Measurements from ENCODE around the gene CSDE1.

CSDE1 gene

GRCh38 chr1:114691061-114691460 is 66.7 kb downstream of the CSDE1 start:
- H3K4me3 ChIP-seq (replicated peaks; ENCODE audit: low read depth, low read length), result no peak overlapping the region
- no peak for TF ChIP-seq CTCF (IDR thresholded peaks at IDR 0.05; ENCODE audit: low read length, missing control alignments)
- no peak for DNase-seq (ENCODE audit: low read depth)

- no peak overlapping the region for H3K4me3 ChIP-seq (replicated peaks; ENCODE audit: low read depth, low read length)
Observed at GRCh38 chr1:114690148-114690547, 67.6 kb downstream of the CSDE1 start.

GRCh38 chr1:114688526-114688925 is 69.3 kb downstream of the CSDE1 start:
- no peak for TF ChIP-seq CTCF (IDR thresholded peaks at IDR 0.05; ENCODE audit: low read length, missing control alignments)
- H3K4me3 ChIP-seq (replicated peaks; ENCODE audit: low read depth, low read length), result no peak overlapping the region
- no peak for DNase-seq (ENCODE audit: low read depth)

More at GRCh38 chr1:114690148-114690547, 67.6 kb downstream of the CSDE1 start:
- DNase-seq (ENCODE audit: low read depth), result no peak
- TF ChIP-seq CTCF (IDR thresholded peaks at IDR 0.05; ENCODE audit: low read length, missing control alignments), result no peak

DNA sequence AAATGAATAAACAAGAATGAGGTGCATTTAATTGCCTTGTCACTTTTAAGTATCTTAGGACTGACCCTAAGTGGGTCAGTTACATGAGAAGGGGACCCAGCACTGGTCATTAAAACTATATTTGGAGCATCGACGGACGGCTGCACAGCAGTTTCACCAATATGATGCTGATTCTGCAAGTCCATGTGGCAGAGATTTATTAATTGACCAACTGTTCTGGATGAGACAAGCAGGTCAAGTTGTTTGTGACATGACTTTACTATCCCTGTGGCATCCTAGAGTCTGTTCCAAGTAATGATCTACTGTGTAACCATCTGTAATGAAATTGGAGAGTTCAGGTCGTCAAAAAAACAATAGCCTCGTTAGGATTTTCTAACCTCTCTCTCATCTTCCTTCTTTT is 71.9 kb downstream of the CSDE1 start:
- no peak for TF ChIP-seq CTCF (IDR thresholded peaks at IDR 0.05; ENCODE audit: low read length, missing control alignments)
- no peak overlapping the region for H3K4me3 ChIP-seq (replicated peaks; ENCODE audit: low read depth, low read length)
- DNase-seq (ENCODE audit: low read depth), result no peak

DNA sequence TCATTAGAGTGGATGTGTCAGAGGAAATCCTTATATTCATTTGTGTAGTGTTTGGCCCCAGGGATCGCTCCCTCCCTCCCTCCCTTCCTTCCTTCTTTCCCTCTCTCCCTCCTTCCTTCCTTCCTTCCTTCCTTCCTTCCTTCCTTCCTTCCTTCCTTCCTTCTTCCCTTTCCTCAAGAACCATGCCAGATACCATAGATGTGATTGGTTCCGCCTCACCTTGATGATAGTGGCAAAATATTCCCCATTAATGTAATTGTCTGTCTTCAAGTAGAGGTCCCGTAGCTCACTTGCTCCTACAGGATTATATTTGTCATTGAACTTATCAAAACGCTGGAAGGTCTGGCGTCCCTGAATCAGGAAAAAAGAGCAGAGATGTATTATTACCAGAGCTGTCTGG is 80.1 kb downstream of the CSDE1 start:
- no peak for DNase-seq (ENCODE audit: low read depth)
- TF ChIP-seq CTCF (IDR thresholded peaks at IDR 0.05; ENCODE audit: low read length, missing control alignments), result no peak
- H3K4me3 ChIP-seq (replicated peaks; ENCODE audit: low read depth, low read length), result no peak overlapping the region

DNA sequence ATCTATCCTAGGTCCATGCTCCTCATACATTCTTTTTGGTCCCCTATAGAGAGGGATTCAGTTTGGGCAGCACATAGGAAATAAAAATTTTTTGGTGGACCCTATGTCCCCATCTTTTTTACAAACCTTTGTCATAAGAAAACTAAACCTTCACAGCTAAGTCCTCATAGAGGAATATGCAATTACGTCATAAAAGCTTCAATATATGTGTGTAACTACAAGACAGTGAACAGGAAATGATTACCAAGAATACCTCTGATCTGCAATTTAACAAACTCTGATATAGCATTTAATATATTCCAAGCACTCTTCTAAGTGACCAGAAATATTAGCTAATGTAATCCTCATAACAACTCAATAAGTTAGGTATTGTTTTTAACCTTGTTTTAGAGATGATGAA is 81.7 kb downstream of the CSDE1 start:
- H3K4me3 ChIP-seq (replicated peaks; ENCODE audit: low read depth, low read length), result no peak overlapping the region
- DNase-seq (ENCODE audit: low read depth), result no peak
- TF ChIP-seq CTCF (IDR thresholded peaks at IDR 0.05; ENCODE audit: low read length, missing control alignments), result no peak

- DNase-seq (ENCODE audit: low read depth), result no peak
- H3K4me3 ChIP-seq (replicated peaks; ENCODE audit: low read depth, low read length), result no peak overlapping the region
- TF ChIP-seq CTCF (IDR thresholded peaks at IDR 0.05; ENCODE audit: low read length, missing control alignments), result no peak
Observed at GRCh38 chr1:114671939-114672275, 85.9 kb downstream of the CSDE1 start.
